Measurements from ENCODE around the gene RHOG. TPM values are rescaled to one million over a fixed set of nuclear protein-coding genes. Genes with fewer than 3 reads are reported as not detected.

The RHOG gene
- total and polyA plus RNA-seq, 9 of the 15 experiments (the other 6 are each of a cell fraction or from before 2014, with no cell fraction given) = 22.6 to 162 (median 80.3) TPM

GRCh38 chr11:3827434-3828186 lies 13.1 kb downstream of the RHOG start:
- no peak for ATAC-seq
- TF ChIP-seq ZBTB49 (CRISPR knock-in tag; IDR thresholded peaks at IDR 0.05; ENCODE audit: borderline replicate concordance) (no peak), YBX1 (IDR thresholded peaks at IDR 0.05) (no peak), ZFPM2 (CRISPR knock-in tag; IDR thresholded peaks at IDR 0.05) (no peak), RBM22 (IDR thresholded peaks at IDR 0.05; ENCODE audit: low read depth, low read length, poor library complexity, severe bottlenecking) (peak; percentile 80), ESRRB (CRISPR knock-in tag; IDR thresholded peaks at IDR 0.05; ENCODE audit: borderline replicate concordance) (no peak), REST (IDR thresholded peaks at IDR 0.05; ENCODE audit: borderline replicate concordance) (no peak), REST (CRISPR knock-in tag; IDR thresholded peaks at IDR 0.05; ENCODE audit: low read depth) (no peak), KDM1A (IDR thresholded peaks at IDR 0.05) (no peak), POLR2G (IDR thresholded peaks at IDR 0.05; ENCODE audit: low read depth, low read length) (peak; percentile 81), RBFOX2 (IDR thresholded peaks at IDR 0.05; ENCODE audit: low read depth, low read length) (peak; percentile 74), ZNF79 (CRISPR knock-in tag; IDR thresholded peaks at IDR 0.05; ENCODE audit: low read depth) (no peak), RB1 (IDR thresholded peaks at IDR 0.05; ENCODE audit: low read depth) (no peak)

More at GRCh38 chr11:3827434-3828186, 13.1 kb downstream of the RHOG start:
- Histone ChIP-seq H3K79me2 (ENCODE audit: control insufficient read depth, insufficient read depth, low read length) (peaks cover 70% of the 10 kb centered on the region), H3K36me3 (ENCODE audit: control insufficient read depth, insufficient read depth, low read length) (peaks cover 89% of the 10 kb centered on the region), H3K27ac (ENCODE audit: extremely low read depth, low read depth, low read length) (no peak overlapping the region; the same call in 2 of the 3 replicates), H3K4me2 (ENCODE audit: insufficient read depth, low read length) (no peak overlapping the region), H4K20me1 (replicated peaks; ENCODE audit: control insufficient read depth, insufficient read depth, low read length) (no peaks in the 10 kb centered on the region), H3K4me1 (replicated peaks in 1 of 2; ENCODE audit: control insufficient read depth in 2 of 2, insufficient read depth in 2 of 2, low read length in 2 of 2) (peaks cover 42 to 45% of the 10 kb centered on the region in 2 experiments), H3K4me3 (no peak overlapping the region), H3K9me3 (replicated peaks; ENCODE audit: control insufficient read depth, insufficient read depth, low read depth, low read length) (no peaks in the 10 kb centered on the region), H2AFZ (ENCODE audit: low read depth, low read length) (no peak overlapping the region), H3K9me1 (ENCODE audit: control insufficient read depth, insufficient read depth, low read length) (peaks cover 5% of the 10 kb centered on the region), H3K9ac (ENCODE audit: insufficient read depth in 1 of 2, low read depth in 2 of 2, low read length in 2 of 2) (peak overlapping the region in 1 of 2 experiments; percentile 1; a peak in 1 of 4 replicates), H3K27me3 (ENCODE audit: control insufficient read depth in 2 of 2, insufficient read depth in 2 of 2, low read length in 2 of 2) (no peaks in the 10 kb centered on the region)
- CTCF ChIA-PET (ENCODE audit: low intra/inter-chr PET ratio) = no interaction called here
- 92% methylated on average over 31 of the region's 35 CpGs for WGBS (ENCODE audit: insufficient coverage, low coverage, missing lambda C conversion rate)
- DNase-seq (ENCODE audit: extremely low read depth in 1 of 4, low spot score in 3 of 4) (no peak), FAIRE-seq (no peak)
- intact Hi-C loops (cut with micrococcal nuclease) (no loop called here), in situ Hi-C loops (cut with MboI) (no loop called here)
- POLR2A ChIA-PET = interaction anchor here (0.6 to 1.1 kb wide), 4 partner anchors 13 to 261 kb away, joined by 3 read pairs; no protein-coding TSS in a partner anchor
- BruUV-seq (replicated peaks) = TSS peak; percentile 46

All from K562 (cell line).